Glomerular visceral epithelial cell (primary cell): ENCODE measurements around the gene RACK1.

Experiments
- DNase-seq: peaks from one replicate; pipeline ENCODE4 v3.0.0-alpha.2; 2016; ENCODE audit errors: extremely low spot score

The RACK1 gene

GRCh38 chr5:181259974-181260719 lies 16.4 kb upstream of the RACK1 start:
- no peak for DNase-seq

DNA sequence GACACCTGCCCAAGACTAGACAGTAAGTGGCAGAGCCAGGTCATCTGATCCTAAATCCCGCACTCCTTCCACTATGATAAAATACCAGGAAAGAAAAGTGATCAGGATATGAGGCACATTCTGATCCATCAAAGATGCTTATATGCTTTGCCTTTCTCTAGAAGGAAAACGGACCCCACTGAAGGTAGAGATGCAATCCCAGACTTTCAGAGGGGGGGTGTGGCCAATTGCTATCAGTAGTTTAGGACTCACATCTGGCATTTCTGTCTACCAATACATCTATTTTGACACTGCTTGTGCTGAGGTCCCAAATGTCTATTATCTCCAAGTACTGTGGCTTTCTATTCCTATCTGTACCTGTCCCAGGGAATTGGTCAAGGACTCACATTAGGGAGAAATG lies 15.6 kb upstream of the RACK1 start:
- DNase-seq = no peak

DNA sequence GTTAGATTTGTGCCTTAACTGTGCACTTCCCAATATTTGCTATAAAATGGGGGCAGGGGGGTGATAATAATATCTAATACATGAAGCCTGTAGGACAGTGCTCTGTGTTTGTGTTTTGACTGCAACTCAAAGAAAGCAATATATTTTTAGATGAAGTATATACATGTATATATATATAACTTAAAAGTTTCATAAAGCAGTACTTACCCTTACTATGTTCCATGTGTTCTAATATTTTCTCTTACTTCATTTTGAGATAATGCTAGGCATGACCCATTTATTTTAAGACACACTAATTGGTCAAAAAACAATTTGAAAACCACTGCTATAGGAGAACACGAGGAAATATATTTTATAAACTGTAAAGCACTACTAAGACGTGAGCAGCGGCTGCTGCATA lies 14.9 kb upstream of the RACK1 start:
- DNase-seq = no peak

- DNase-seq = no peak
Measured at GRCh38 chr5:181255836-181256578, 12.3 kb upstream of the RACK1 start.

GRCh38 chr5:181255276-181255675 lies 11.6 kb upstream of the RACK1 start:
- DNase-seq = no peak

DNA sequence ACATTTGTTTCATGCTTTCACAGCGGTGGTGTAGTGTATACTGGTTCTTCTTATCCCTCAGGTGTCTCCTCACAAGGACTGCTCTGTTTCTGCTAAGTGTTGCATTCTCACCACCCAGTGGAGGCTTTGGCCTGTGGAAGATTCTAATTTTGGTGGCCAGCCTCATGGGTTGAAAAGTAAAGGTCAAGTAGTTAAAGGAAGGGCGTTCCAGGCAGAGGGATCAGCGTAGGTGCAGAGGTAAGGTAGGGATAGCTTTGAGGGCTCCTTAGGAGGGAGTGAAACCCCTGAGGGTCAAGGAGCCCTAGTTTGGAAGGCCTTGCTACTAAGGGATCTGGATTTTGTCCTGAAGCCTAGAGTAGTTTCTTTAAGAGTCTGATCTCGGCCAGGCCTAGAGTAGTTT lies 4.6 kb upstream of the RACK1 start:
- DNase-seq = no peak

- peak; percentile 90 for DNase-seq
Measured at GRCh38 chr5:181246276-181247049, 2.8 kb upstream of the RACK1 start.

DNA sequence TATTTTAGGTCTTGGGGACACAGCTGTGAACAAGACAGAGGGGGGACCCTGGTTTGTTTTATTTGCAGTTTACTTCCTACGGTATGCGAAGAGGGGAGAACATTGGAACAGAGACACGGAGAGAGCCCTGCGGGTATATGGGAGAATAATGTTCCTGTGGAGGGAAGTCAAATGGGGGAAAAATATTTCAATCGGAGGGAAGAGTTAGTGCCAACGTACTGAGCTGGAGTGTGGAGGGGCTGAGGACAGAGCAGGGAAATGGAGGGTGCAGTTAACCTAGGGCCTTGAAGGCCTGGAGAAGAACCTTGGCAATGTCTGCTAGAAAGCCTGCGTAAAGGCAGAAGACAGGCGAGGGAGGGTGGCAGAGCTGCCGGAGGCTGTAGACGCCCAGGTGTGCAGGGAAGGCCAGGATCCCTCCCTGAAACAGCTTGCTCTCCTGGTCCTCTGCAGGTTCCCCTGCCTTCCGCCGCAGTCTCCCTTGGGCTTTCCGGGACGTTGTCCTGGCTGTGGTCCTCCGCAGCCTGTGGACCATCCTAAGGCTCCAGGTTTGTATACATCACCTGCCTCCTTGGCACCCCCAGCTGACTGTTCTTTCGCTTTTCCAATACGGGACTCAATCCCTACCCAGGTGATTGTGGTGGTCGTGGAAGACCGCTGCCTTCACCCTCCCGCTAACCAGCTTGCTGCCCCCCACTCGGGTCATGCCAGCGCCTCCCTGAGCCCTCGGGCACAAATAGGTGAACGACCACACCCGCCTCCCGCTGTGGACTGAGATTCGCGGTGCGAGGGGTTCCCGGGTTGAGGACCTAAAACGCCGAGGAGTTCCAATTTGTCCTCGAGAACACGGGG lies 1.9 kb upstream of the RACK1 start:
- no peak for DNase-seq

DNA sequence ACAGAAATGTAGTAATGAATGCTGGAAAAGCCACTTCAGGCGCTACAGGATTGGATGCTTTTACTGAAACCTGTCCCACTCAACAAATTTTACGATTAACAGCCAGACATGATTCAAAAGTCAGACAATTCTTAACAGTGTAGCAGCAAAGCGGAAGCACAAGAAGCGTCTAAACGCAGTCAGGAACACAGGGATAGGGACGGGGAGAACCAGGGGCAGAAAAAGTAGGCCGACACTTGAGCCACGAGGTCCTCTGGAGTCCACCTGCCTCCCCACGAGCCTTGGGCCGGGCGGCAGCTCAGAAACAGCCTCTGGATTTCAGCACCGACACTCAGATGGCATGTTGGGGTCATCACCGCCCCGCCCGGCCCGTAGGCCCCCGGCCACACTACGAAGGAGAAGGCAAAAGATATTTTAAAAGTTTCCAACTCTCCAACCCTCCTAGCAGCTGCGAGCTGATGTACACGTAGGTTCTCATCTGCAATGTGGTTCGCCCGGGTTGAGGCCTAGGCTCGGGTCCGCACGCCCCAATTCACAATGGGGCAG lies 615 bp downstream of the RACK1 start:
- no peak for DNase-seq

- no peak for DNase-seq
Measured at GRCh38 chr5:181242031-181242451, 1.7 kb downstream of the RACK1 start.

DNA sequence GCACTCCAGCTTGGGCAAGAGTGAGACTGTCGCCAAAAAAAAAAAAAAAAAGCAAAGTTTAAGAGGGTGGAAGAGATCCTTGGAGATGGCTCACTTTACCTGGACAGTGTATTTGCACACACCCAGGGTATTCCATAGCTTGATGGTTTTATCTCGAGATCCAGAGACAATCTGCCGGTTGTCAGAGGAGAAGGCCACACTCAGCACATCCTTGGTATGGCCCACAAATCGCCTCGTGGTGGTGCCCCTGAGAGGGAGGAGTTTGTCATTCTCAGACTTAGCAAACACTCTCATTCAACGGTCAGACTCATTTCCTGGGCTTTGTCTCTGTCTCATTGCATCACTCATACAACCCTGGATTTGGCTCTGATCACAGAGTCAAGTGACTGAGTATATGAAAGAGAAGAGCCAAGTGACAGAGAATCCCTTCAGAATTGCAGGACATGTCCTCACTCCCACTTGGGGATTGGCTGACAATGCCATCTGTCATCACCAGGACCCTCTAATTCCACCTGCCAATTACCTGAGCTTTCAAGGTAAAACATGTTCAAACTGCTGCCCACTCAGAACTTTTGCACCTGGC lies 2.2 kb downstream of the RACK1 start:
- DNase-seq = peak; percentile 75

- no peak for DNase-seq
Measured at GRCh38 chr5:181239062-181239663, 4.5 kb downstream of the RACK1 start.

- no peak for DNase-seq
Measured at GRCh38 chr5:181237729-181238385, 5.8 kb downstream of the RACK1 start.

GRCh38 chr5:181236954-181237641 lies 6.6 kb downstream of the RACK1 start:
- no peak for DNase-seq

DNA sequence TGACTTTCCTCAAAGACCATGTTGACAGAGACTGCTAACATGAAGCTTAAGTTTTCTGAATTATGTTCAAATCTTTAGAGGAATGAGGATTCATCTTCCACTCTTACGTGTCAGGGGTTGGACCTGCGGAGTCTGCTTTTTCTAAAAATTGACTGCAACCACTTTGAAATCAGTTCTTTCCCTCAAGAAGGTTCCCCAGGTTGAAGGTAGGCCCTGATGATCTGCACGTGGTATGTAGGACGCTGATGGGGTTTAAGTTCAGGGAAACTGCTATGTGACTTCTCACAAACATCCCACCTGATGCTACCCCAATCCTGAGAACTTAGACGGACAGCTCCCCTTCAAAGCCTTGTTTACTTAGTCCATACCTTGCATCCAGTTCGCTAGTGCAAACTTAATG lies 7.2 kb downstream of the RACK1 start:
- DNase-seq = no peak

DNA sequence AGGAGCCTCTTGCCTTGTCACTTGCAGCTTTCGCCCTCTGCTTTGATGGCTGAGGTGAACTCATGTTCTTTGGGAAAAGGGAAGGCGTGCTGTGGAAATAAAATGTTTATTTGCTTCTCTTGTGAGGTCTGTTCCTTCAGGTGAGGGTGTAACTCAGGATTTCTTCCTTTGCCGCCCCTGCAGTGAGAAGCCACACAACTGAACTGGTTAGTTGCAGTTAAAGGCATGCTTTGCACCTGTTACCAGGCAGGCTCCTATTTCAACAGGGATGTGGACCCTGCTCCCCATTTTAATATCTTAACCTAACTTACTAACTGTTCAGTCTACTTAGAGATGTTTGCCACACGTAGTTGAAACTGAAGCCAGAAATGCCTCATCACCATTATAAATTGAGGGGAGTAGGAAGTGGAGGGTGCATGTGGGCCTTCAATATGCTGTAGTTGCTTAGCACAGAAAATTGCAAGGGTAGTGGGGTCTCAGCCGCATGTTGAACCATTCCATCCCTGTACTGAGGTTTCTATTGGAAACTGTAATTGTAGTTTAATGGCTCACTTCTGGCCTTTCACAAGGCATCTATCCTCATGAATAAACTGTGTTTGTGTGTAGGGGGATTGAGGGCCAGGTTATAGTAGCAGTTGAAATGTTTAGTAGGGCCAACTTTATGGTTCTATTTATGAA lies 7.9 kb downstream of the RACK1 start:
- no peak for DNase-seq

DNA sequence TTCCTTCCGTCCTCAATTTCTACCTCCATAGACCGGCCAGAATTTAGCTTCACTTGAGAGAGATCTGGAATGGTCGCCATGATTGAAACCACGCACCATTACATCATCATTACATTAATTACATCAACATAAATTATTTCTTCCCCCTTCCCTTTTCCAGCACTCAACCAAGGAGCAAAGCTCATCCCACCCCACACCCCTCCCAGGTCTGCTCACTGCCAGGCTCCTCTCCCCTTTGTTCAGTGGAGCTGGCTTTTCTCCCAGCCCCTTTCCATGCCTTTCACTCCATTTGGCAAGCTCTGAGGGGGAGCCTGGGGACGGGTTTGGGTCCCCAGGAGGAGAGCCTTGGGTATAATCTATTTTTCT lies 8.4 kb downstream of the RACK1 start:
- no peak for DNase-seq

DNA sequence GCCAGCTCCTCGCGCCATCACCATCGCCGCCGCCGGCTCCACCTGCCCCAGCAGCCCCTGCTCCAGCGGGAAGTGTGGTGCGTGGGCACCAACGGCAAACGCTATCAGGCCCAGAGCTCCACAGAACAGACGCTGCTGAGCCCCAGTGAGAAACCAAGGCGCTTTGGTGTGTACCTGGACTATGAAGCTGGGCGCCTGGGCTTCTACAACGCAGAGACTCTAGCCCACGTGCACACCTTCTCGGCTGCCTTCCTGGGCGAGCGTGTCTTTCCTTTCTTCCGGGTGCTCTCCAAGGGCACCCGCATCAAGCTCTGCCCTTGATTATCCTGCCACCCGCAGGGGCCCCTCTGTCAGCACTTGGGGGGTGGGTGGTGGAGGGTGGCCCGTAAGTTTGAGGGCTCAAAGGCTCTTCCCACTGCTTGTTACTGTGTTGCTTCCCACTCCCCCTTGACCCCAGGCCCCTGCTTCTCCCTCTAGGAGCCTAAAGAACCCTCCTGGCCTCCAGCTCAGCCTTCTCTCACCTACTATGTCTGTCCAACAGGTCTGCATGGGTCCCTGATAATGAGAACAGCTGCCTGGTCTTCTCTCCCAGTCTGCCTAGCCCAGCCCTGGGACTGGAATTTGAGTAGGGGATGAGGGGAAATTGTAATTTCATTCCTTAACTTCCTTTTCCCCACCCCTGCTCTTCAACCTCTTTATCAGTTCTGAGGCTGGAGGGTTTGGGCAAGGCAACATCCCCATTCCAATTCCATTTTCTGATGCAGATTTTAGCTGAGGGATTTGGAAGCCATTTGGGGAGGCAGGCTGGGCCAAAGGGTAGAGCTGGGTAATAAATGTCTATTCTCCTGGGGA lies 9.0 kb downstream of the RACK1 start:
- no peak for DNase-seq
